ENCODE measurements around the gene GNPDA1. TPM values are rescaled to one million over a fixed set of nuclear protein-coding genes. Genes with fewer than 3 reads are reported as not detected.

Gene GNPDA1
- total RNA-seq, 1 donor from 2014 or later = 67.1 TPM

- DNase-seq (ENCODE audit: low read depth) (peak; percentile 76), FAIRE-seq (no peak)
- no peak for TF ChIP-seq CTCF (IDR thresholded peaks at IDR 0.05; ENCODE audit: insufficient read depth, low read length, severe bottlenecking)
- no peaks in the 10 kb centered on the region for H3K36me3 ChIP-seq (ENCODE audit: control insufficient read depth, insufficient read depth, low read length)
- H3K4me3 ChIP-seq (ENCODE audit: low read depth, low read length) = no peak overlapping the region
- no peaks in the 10 kb centered on the region for H3K27me3 ChIP-seq (ENCODE audit: control insufficient read depth, insufficient read depth, low read length)
These were observed 3.1 kb upstream of the GNPDA1 start for GRCh38 chr5:142015781-142016533.

GRCh38 chr5:142014911-142015584 is 2.2 kb upstream of the GNPDA1 start:
- no peaks in the 10 kb centered on the region for H3K36me3 ChIP-seq (ENCODE audit: control insufficient read depth, insufficient read depth, low read length)
- DNase-seq (ENCODE audit: low read depth) = peak; percentile 95
- peak; percentile 32 for TF ChIP-seq CTCF (IDR thresholded peaks at IDR 0.05; ENCODE audit: insufficient read depth, low read length, severe bottlenecking)
- no peak overlapping the region for H3K4me3 ChIP-seq (ENCODE audit: low read depth, low read length)
- FAIRE-seq = no peak
- H3K27me3 ChIP-seq (ENCODE audit: control insufficient read depth, insufficient read depth, low read length) = no peaks in the 10 kb centered on the region

GRCh38 chr5:142013734-142014521 is 1.1 kb upstream of the GNPDA1 start:
- DNase-seq (ENCODE audit: low read depth) = peak; percentile 62
- no peak overlapping the region for H3K4me3 ChIP-seq (ENCODE audit: low read depth, low read length)
- peaks cover 1% of the 10 kb centered on the region for H3K36me3 ChIP-seq (ENCODE audit: control insufficient read depth, insufficient read depth, low read length)
- no peaks in the 10 kb centered on the region for H3K27me3 ChIP-seq (ENCODE audit: control insufficient read depth, insufficient read depth, low read length)
- FAIRE-seq = no peak
- TF ChIP-seq CTCF (IDR thresholded peaks at IDR 0.05; ENCODE audit: insufficient read depth, low read length, severe bottlenecking) = no peak

GRCh38 chr5:142012186-142012785 is 541 bp downstream of the GNPDA1 start:
- TF ChIP-seq CTCF (IDR thresholded peaks at IDR 0.05; ENCODE audit: insufficient read depth, low read length, severe bottlenecking) = peak; percentile 54
- Histone ChIP-seq H3K4me3 (ENCODE audit: low read depth, low read length) (peak overlapping the region; percentile 81), H3K36me3 (ENCODE audit: control insufficient read depth, insufficient read depth, low read length) (peaks cover 1% of the 10 kb centered on the region), H3K27me3 (ENCODE audit: control insufficient read depth, insufficient read depth, low read length) (no peaks in the 10 kb centered on the region)
- FAIRE-seq = no peak
- peak; percentile 25 for DNase-seq (ENCODE audit: low read depth)

GRCh38 chr5:142011572-142012185 is 1.1 kb downstream of the GNPDA1 start:
- H3K27me3 ChIP-seq (ENCODE audit: control insufficient read depth, insufficient read depth, low read length) = no peaks in the 10 kb centered on the region
- DNase-seq (ENCODE audit: low read depth) (no peak), FAIRE-seq (no peak)
- H3K36me3 ChIP-seq (ENCODE audit: control insufficient read depth, insufficient read depth, low read length) = peaks cover 1% of the 10 kb centered on the region
- no peak for TF ChIP-seq CTCF (IDR thresholded peaks at IDR 0.05; ENCODE audit: insufficient read depth, low read length, severe bottlenecking)
- no peak overlapping the region for H3K4me3 ChIP-seq (ENCODE audit: low read depth, low read length)
